Stimulated activated CD4-positive, alpha-beta T cell treated with anti-CD3 and anti-CD28 coated beads, Interleukin-12 subunit alpha, Interleukin-12 subunit beta, amount 100 ng/mL, for 4 hours (primary cell): Measurements from ENCODE around the gene KAZN.

Experiments used
- DNase-seq: peaks from one replicate; pipeline ENCODE4 v3.0.0-alpha.2; 2020

KAZN gene

GRCh38 chr1:14872762-14873161 is 274.3 kb downstream of the KAZN start:
- no peak for DNase-seq

GRCh38 chr1:14873677-14874076 is 275.2 kb downstream of the KAZN start:
- DNase-seq, result no peak

- no peak for DNase-seq
These were observed 277.3 kb downstream of the KAZN start for GRCh38 chr1:14875524-14876509.

GRCh38 chr1:14876747-14877146 is 278.3 kb downstream of the KAZN start:
- DNase-seq, result no peak

- no peak for DNase-seq
These were observed 278.7 kb downstream of the KAZN start for GRCh38 chr1:14877224-14877623.

GRCh38 chr1:14878124-14878523 is 279.6 kb downstream of the KAZN start:
- no peak for DNase-seq

- no peak for DNase-seq
These were observed 280.5 kb downstream of the KAZN start for GRCh38 chr1:14878951-14879350.

- DNase-seq, result no peak
These were observed 282.2 kb downstream of the KAZN start for GRCh38 chr1:14880456-14881316.

- no peak for DNase-seq
These were observed 283.5 kb downstream of the KAZN start for GRCh38 chr1:14881775-14882672.

- DNase-seq, result no peak
These were observed 286.2 kb downstream of the KAZN start for GRCh38 chr1:14884614-14885175.

GRCh38 chr1:14887044-14887566 is 288.6 kb downstream of the KAZN start:
- DNase-seq, result no peak

GRCh38 chr1:14887764-14888350 is 289.4 kb downstream of the KAZN start:
- DNase-seq, result no peak

GRCh38 chr1:14888374-14888773 is 289.9 kb downstream of the KAZN start:
- no peak for DNase-seq

- no peak for DNase-seq
These were observed 291.4 kb downstream of the KAZN start for GRCh38 chr1:14889825-14890440.

GRCh38 chr1:14891991-14892390 is 293.5 kb downstream of the KAZN start:
- no peak for DNase-seq

- DNase-seq, result no peak
These were observed 296.5 kb downstream of the KAZN start for GRCh38 chr1:14894811-14895560.

- no peak for DNase-seq
These were observed 297.2 kb downstream of the KAZN start for GRCh38 chr1:14895727-14896126.

- DNase-seq, result no peak
These were observed 298.0 kb downstream of the KAZN start for GRCh38 chr1:14896381-14897079.

GRCh38 chr1:14897080-14897449 is 298.6 kb downstream of the KAZN start:
- no peak for DNase-seq

GRCh38 chr1:14897547-14897946 is 299.1 kb downstream of the KAZN start:
- no peak for DNase-seq
